Measurements from ENCODE around the gene SGMS2.

The SGMS2 gene

DNA sequence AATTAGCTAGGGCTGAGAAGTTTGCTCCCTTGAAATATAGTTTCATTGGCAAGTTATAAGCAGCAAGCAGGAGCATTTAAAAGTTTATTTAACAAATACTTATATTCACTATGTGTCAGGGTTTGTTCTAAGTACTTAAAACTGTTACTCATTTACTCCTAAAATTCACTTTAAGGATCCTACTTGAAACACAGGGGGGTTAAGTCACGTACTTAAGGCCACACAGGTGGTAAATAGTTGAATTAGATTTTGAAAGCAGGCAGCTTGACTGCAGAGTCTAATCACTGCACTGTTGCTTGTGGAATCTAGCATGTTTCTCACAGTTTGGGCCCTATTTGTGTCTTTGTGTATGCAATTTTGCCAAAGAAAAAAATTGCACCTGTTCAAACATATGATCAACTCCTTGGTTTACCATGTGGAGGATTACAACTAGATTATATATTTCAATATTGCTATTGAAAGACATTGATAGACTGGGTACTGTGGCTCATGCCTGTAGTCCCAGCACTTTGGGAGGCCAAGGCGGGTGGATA lies 7.6 kb downstream of the SGMS2 start:
- no peaks in the 10 kb centered on the region for H3K27me3 ChIP-seq (ENCODE audit: insufficient read depth, low read depth, severe bottlenecking)
- H3K4me3 ChIP-seq (ENCODE audit: low read depth, low read length), result no peak overlapping the region
- no peak overlapping the region for H3K27ac ChIP-seq
- TF ChIP-seq, protein P1, sequence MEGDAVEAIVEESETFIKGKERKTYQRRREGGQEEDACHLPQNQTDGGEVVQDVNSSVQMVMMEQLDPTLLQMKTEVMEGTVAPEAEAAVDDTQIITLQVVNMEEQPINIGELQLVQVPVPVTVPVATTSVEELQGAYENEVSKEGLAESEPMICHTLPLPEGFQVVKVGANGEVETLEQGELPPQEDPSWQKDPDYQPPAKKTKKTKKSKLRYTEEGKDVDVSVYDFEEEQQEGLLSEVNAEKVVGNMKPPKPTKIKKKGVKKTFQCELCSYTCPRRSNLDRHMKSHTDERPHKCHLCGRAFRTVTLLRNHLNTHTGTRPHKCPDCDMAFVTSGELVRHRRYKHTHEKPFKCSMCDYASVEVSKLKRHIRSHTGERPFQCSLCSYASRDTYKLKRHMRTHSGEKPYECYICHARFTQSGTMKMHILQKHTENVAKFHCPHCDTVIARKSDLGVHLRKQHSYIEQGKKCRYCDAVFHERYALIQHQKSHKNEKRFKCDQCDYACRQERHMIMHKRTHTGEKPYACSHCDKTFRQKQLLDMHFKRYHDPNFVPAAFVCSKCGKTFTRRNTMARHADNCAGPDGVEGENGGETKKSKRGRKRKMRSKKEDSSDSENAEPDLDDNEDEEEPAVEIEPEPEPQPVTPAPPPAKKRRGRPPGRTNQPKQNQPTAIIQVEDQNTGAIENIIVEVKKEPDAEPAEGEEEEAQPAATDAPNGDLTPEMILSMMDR (IDR thresholded peaks at IDR 0.05; ENCODE audit: low read depth, low read length), result no peak
- no peaks in the 10 kb centered on the region for H3K9me3 ChIP-seq (ENCODE audit: severe bottlenecking)
- no peaks in the 10 kb centered on the region for H3K36me3 ChIP-seq
- DNase-seq, result no peak

DNA sequence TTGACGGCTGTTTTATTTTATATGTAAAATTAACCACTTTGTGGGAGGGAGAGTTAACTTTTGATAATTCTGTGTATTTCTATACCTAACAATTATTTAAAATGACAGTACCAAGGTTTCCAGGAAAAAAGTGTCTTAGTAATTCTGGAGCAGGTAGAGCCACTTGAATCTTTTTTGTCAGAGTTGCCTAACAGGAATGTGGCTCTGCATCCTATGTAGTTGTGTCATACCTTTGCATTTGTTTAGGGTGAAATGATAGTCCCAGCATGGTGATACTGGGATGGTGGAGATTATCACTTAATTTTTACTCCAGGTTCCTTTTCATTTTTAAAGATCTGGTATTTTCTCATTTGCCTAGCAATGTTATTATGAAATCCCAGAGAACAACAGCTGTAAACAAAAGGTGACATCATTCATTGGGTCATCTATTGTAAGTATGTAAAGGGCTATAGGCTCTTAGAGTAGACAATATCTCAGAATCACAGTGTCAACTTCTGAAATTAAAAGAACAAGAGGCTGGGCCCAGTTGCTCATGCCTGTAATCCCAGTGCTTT lies 9.6 kb downstream of the SGMS2 start:
- Histone ChIP-seq H3K9me3 (ENCODE audit: severe bottlenecking) (no peaks in the 10 kb centered on the region), H3K27me3 (ENCODE audit: insufficient read depth, low read depth, severe bottlenecking) (no peaks in the 10 kb centered on the region)
- no peak for DNase-seq

GRCh38 chr4:107835406-107835805 lies 10.7 kb downstream of the SGMS2 start:
- TF ChIP-seq, protein P1 (IDR thresholded peaks at IDR 0.05; ENCODE audit: low read depth, low read length), result no peak
- no peaks in the 10 kb centered on the region for H3K27me3 ChIP-seq (ENCODE audit: insufficient read depth, low read depth, severe bottlenecking)
- H3K9me3 ChIP-seq (ENCODE audit: severe bottlenecking), result no peaks in the 10 kb centered on the region
- no peaks in the 10 kb centered on the region for H3K36me3 ChIP-seq
- DNase-seq, result no peak
- H3K27ac ChIP-seq, result no peak overlapping the region
- H3K4me3 ChIP-seq (ENCODE audit: low read depth, low read length), result no peak overlapping the region

More for the DNA sequence above, 9.6 kb downstream of the SGMS2 start:
- H3K4me3 ChIP-seq (ENCODE audit: low read depth, low read length), result no peak overlapping the region
- no peak overlapping the region for H3K27ac ChIP-seq
- H3K36me3 ChIP-seq, result no peaks in the 10 kb centered on the region
- TF ChIP-seq, protein P1 (IDR thresholded peaks at IDR 0.05; ENCODE audit: low read depth, low read length), result no peak

- TF ChIP-seq, protein P1 (IDR thresholded peaks at IDR 0.05; ENCODE audit: low read depth, low read length), result no peak
- H3K27me3 ChIP-seq (ENCODE audit: insufficient read depth, low read depth, severe bottlenecking), result no peaks in the 10 kb centered on the region
- no peaks in the 10 kb centered on the region for H3K9me3 ChIP-seq (ENCODE audit: severe bottlenecking)
- H3K27ac ChIP-seq, result no peak overlapping the region
- H3K4me3 ChIP-seq (ENCODE audit: low read depth, low read length), result no peak overlapping the region
- DNase-seq, result no peak
- H3K36me3 ChIP-seq, result no peaks in the 10 kb centered on the region
These were observed 12.6 kb downstream of the SGMS2 start for GRCh38 chr4:107837317-107837716.

- H3K36me3 ChIP-seq, result no peaks in the 10 kb centered on the region
- no peaks in the 10 kb centered on the region for H3K9me3 ChIP-seq (ENCODE audit: severe bottlenecking)
- H3K4me3 ChIP-seq (ENCODE audit: low read depth, low read length), result no peak overlapping the region
- no peak for DNase-seq
- TF ChIP-seq, protein P1 (IDR thresholded peaks at IDR 0.05; ENCODE audit: low read depth, low read length), result no peak
- no peaks in the 10 kb centered on the region for H3K27me3 ChIP-seq (ENCODE audit: insufficient read depth, low read depth, severe bottlenecking)
- no peak overlapping the region for H3K27ac ChIP-seq
These were observed 13.3 kb downstream of the SGMS2 start for GRCh38 chr4:107837776-107838618.
